Fibroblast of villous mesenchyme (primary cell): Measurements from ENCODE around the gene ATRNL1. TPM values are rescaled to one million over a fixed set of nuclear protein-coding genes. Genes with fewer than 3 reads are reported as not detected.
"Not testable (repeated sequence)": the region's sequence is repeated elsewhere in the genome, so short reads cannot be mapped to it uniquely, and the experiment has no call there.

Experiments used
- DNase-seq: peaks from one replicate; pipeline ENCODE4 v3.0.0-alpha.2; 2010; ENCODE audit warnings: low read depth
- H3K4me3 ChIP-seq: 2 replicates; pipeline ENCODE4 v1.5.1; 2011; ENCODE audit warnings: low read depth, mild to moderate bottlenecking, low read length
- CTCF ChIP-seq: IDR thresholded peaks from 2 replicates; pipeline ENCODE4 v1.5.1; 2012; ENCODE audit warnings: low read depth, mild to moderate bottlenecking, low read length; ENCODE audit not compliant: insufficient read depth
- total RNA-seq: library from RNA; depleted of rRNA; stranded (reverse); fragments of >200 nt; gene quantifications from 2 replicates; pipeline ENCODE4 v1.2.3, GENCODE V29; 2012

ATRNL1 gene
- total RNA-seq, 1 donor, result 13.0 TPM

DNA sequence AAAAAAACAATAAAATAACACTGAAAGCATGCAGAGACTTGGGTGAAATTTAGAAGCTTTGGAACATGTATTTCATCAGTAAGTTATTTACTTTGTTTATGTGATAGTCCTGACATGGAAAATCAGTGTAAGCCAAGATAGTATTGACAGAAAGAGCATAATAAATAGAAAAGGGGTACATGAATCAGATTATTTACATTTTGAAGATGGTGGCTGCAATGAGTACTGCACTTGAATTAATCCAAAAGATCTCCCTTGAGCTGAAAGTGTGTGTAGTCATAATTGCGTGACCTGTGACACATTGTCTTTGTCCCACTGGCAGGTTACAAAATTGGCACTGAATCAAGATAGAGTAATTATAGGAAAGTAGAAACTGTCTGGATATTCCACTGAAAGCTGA lies 617.0 kb downstream of the ATRNL1 start:
- DNase-seq, result no peak

DNA sequence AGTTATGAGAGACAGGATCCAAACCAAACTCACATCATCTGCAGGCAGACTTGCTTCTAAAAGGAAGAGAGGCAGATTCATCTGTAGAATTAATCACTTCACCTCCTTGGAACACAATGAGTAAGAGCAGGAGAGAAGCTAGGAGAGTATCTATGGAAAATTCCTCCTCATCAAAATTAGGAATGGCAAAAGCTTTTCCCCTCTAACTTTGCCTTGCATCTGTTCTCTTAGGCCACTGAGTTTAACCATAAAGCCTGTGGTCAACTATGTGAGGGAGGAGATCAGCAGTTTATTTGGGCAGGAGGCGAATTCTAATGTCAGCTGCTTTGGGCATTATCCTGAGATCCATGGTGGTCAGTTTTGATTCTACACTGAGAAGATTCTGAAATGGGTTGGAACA lies 618.1 kb downstream of the ATRNL1 start:
- no peak for TF ChIP-seq CTCF
- H3K4me3 ChIP-seq, result no peak overlapping the region
- no peak for DNase-seq

More for the DNA sequence above, 617.0 kb downstream of the ATRNL1 start:
- no peak for TF ChIP-seq CTCF
- H3K4me3 ChIP-seq, result no peak overlapping the region

GRCh38 chr10:115720121-115720520 lies 627.0 kb downstream of the ATRNL1 start:
- no peak overlapping the region for H3K4me3 ChIP-seq
- TF ChIP-seq CTCF, result no peak
- DNase-seq, result no peak

DNA sequence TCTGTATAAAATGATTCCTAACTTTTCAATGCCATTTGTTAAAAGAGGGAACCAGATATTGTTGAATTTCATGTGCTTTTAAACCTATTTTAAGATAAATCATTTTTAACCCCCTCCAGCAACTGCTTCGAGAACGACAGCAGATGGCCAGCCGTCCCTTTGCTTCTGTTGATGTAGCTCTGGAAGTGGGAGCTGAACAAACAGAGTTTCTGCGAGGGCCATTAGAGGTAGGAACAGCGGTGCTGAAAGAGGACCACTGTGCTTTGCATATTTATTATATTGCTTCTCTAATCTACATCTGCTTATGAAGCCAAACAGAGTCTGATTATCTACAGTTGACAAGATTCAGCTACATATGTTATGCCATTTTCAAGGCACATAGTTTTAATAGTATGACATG lies 634.0 kb downstream of the ATRNL1 start:
- no peak for TF ChIP-seq CTCF
- no peak for DNase-seq
- no peak overlapping the region for H3K4me3 ChIP-seq

- no peak for DNase-seq
- no peak overlapping the region for H3K4me3 ChIP-seq
- no peak for TF ChIP-seq CTCF
Observed at GRCh38 chr10:115744089-115744488, 650.9 kb downstream of the ATRNL1 start.

GRCh38 chr10:115745943-115746342 lies 652.8 kb downstream of the ATRNL1 start:
- no peak for TF ChIP-seq CTCF
- H3K4me3 ChIP-seq, result no peak overlapping the region
- no peak for DNase-seq

GRCh38 chr10:115747811-115748210 lies 654.6 kb downstream of the ATRNL1 start:
- no peak for DNase-seq
- TF ChIP-seq CTCF, result no peak
- no peak overlapping the region for H3K4me3 ChIP-seq

GRCh38 chr10:115758488-115758887 lies 665.3 kb downstream of the ATRNL1 start:
- not testable (repeated sequence) for H3K4me3 ChIP-seq, DNase-seq
